ENCODE measurements around the gene PRKCE. TPM values are rescaled to one million over a fixed set of nuclear protein-coding genes. Genes with fewer than 3 reads are reported as not detected.

Gene PRKCE
- total RNA-seq, 5 donors from 2014 or later (not counting 1 experiment from before 2014, with no cell fraction given), result 16.5 to 29.8 (median 23.4) TPM

GRCh38 chr2:45786030-45786835 is 134.8 kb downstream of the PRKCE start:
- ATAC-seq (replicated peaks in 1 of 4) (no peak), DNase-seq (no peak)
- H3K9me3 Mint-ChIP-seq, result no peaks in the 10 kb centered on the region
- Histone ChIP-seq H3K27ac (ENCODE audit: low read length) (no peak overlapping the region), H3K27me3 (replicated peaks in 1 of 2; ENCODE audit: control insufficient read depth in 2 of 2, extremely low read depth in 1 of 2, insufficient read depth in 2 of 2, low read length in 1 of 2) (no peaks in the 10 kb centered on the region), H3K36me3 (ENCODE audit: control insufficient read depth in 2 of 2, extremely low read depth in 1 of 2, insufficient read depth in 1 of 2, low read length in 1 of 2) (no peaks in the 10 kb centered on the region), H3K4me3 (ENCODE audit: control insufficient read depth in 1 of 2, extremely low read depth in 1 of 2, low read length in 1 of 2) (no peak overlapping the region), H3K9me3 (no peaks in the 10 kb centered on the region), H3K4me1 (ENCODE audit: control insufficient read depth in 1 of 2, extremely low read depth in 1 of 2, insufficient read depth in 2 of 2, low read length in 2 of 2) (no peaks in the 10 kb centered on the region)
- H3K36me3 Mint-ChIP-seq, result no peaks in the 10 kb centered on the region
- H3K27me3 Mint-ChIP-seq, result no peaks in the 10 kb centered on the region
- H3K4me1 Mint-ChIP-seq, result peaks cover 0 to 5% (median 0%) of the 10 kb centered on the region in 3 donors
- no peak overlapping the region for H3K27ac Mint-ChIP-seq
- ChIA-PET CTCF (no interaction called here), POLR2A (interaction anchor here (0.6 kb wide), 2 partner anchors 13 to 85 kb away, joined by 5 to 6 read pairs; no protein-coding TSS in a partner anchor)
- H3K4me3 Mint-ChIP-seq, result no peak overlapping the region
- 80% methylated on average over 9 of the region's 10 CpGs for WGBS (ENCODE audit: insufficient coverage)

GRCh38 chr2:45786836-45787357 is 135.4 kb downstream of the PRKCE start:
- Histone ChIP-seq H3K36me3 (ENCODE audit: control insufficient read depth in 2 of 2, extremely low read depth in 1 of 2, insufficient read depth in 1 of 2, low read length in 1 of 2) (no peaks in the 10 kb centered on the region), H3K27me3 (replicated peaks in 1 of 2; ENCODE audit: control insufficient read depth in 2 of 2, extremely low read depth in 1 of 2, insufficient read depth in 2 of 2, low read length in 1 of 2) (no peaks in the 10 kb centered on the region), H3K4me3 (ENCODE audit: control insufficient read depth in 1 of 2, extremely low read depth in 1 of 2, low read length in 1 of 2) (no peak overlapping the region), H3K9me3 (no peaks in the 10 kb centered on the region), H3K4me1 (ENCODE audit: control insufficient read depth in 1 of 2, extremely low read depth in 1 of 2, insufficient read depth in 2 of 2, low read length in 2 of 2) (no peaks in the 10 kb centered on the region), H3K27ac (ENCODE audit: low read length) (no peak overlapping the region)
- POLR2A ChIA-PET, result interaction anchor here in 1 of 2 donors (0.6 kb wide), 1 partner anchor 12 kb away, joined by 6 read pairs; no protein-coding TSS in a partner anchor
- Mint-ChIP-seq H3K9me3 (no peaks in the 10 kb centered on the region), H3K4me3 (no peak overlapping the region), H3K27ac (no peak overlapping the region), H3K4me1 (peaks cover 0 to 5% (median 0%) of the 10 kb centered on the region in 3 donors), H3K27me3 (no peaks in the 10 kb centered on the region), H3K36me3 (no peaks in the 10 kb centered on the region)
- ATAC-seq (replicated peaks in 1 of 4), result no peak
- WGBS (ENCODE audit: insufficient coverage), result 75% methylated on average over 8 of the region's 10 CpGs
- CTCF ChIA-PET, result no interaction called here
- DNase-seq, result no peak

GRCh38 chr2:45788401-45788800 is 136.9 kb downstream of the PRKCE start:
- H3K4me1 Mint-ChIP-seq, result peaks cover 1 to 5% (median 3%) of the 10 kb centered on the region in 3 donors
- no peaks in the 10 kb centered on the region for H3K27me3 Mint-ChIP-seq
- CTCF ChIA-PET, result interaction anchor here in 1 of 2 donors (0.6 kb wide), 1 partner anchor 149 kb away, joined by 3 read pairs; no protein-coding TSS in a partner anchor
- no peak for ATAC-seq (replicated peaks in 1 of 4)
- no peaks in the 10 kb centered on the region for H3K4me1 ChIP-seq (ENCODE audit: control insufficient read depth in 1 of 2, extremely low read depth in 1 of 2, insufficient read depth in 2 of 2, low read length in 2 of 2)
- 100% methylated on average over 1 of the region's 3 CpGs for WGBS (ENCODE audit: insufficient coverage)
- H3K27me3 ChIP-seq (replicated peaks in 1 of 2; ENCODE audit: control insufficient read depth in 2 of 2, extremely low read depth in 1 of 2, insufficient read depth in 2 of 2, low read length in 1 of 2), result no peaks in the 10 kb centered on the region
- H3K36me3 Mint-ChIP-seq, result no peaks in the 10 kb centered on the region
- no peak overlapping the region for H3K27ac ChIP-seq (ENCODE audit: low read length)
- H3K4me3 Mint-ChIP-seq, result no peak overlapping the region
- no peaks in the 10 kb centered on the region for H3K9me3 ChIP-seq
- H3K4me3 ChIP-seq (ENCODE audit: control insufficient read depth in 1 of 2, extremely low read depth in 1 of 2, low read length in 1 of 2), result no peak overlapping the region
- no peak for DNase-seq
- H3K27ac Mint-ChIP-seq, result no peak overlapping the region
- POLR2A ChIA-PET, result no interaction called here
- H3K9me3 Mint-ChIP-seq, result no peaks in the 10 kb centered on the region
- no peaks in the 10 kb centered on the region for H3K36me3 ChIP-seq (ENCODE audit: control insufficient read depth in 2 of 2, extremely low read depth in 1 of 2, insufficient read depth in 1 of 2, low read length in 1 of 2)

- Mint-ChIP-seq H3K9me3 (no peaks in the 10 kb centered on the region), H3K4me1 (peaks cover 1 to 7% (median 5%) of the 10 kb centered on the region in 3 donors), H3K36me3 (no peaks in the 10 kb centered on the region), H3K27ac (no peak overlapping the region), H3K4me3 (no peak overlapping the region), H3K27me3 (no peaks in the 10 kb centered on the region)
- Histone ChIP-seq H3K4me3 (ENCODE audit: control insufficient read depth in 1 of 2, extremely low read depth in 1 of 2, low read length in 1 of 2) (no peak overlapping the region), H3K9me3 (no peaks in the 10 kb centered on the region), H3K27ac (ENCODE audit: low read length) (no peak overlapping the region), H3K27me3 (replicated peaks in 1 of 2; ENCODE audit: control insufficient read depth in 2 of 2, extremely low read depth in 1 of 2, insufficient read depth in 2 of 2, low read length in 1 of 2) (no peaks in the 10 kb centered on the region), H3K4me1 (ENCODE audit: control insufficient read depth in 1 of 2, extremely low read depth in 1 of 2, insufficient read depth in 2 of 2, low read length in 2 of 2) (no peaks in the 10 kb centered on the region), H3K36me3 (ENCODE audit: control insufficient read depth in 2 of 2, extremely low read depth in 1 of 2, insufficient read depth in 1 of 2, low read length in 1 of 2) (no peaks in the 10 kb centered on the region)
- ATAC-seq (replicated peaks in 1 of 4) (no peak), DNase-seq (no peak)
- ChIA-PET CTCF (interaction anchor here (1.0 to 1.3 kb wide), 2 partner anchors 10 to 171 kb away, joined by 3 to 5 read pairs; no protein-coding TSS in a partner anchor), POLR2A (interaction anchor here in 1 of 2 donors (0.6 kb wide), 1 partner anchor 137 kb away, joined by 4 read pairs; no protein-coding TSS in a partner anchor)
Measured at GRCh38 chr2:45789317-45789716, 137.8 kb downstream of the PRKCE start.

GRCh38 chr2:45789961-45790723 is 138.7 kb downstream of the PRKCE start:
- no peak overlapping the region for H3K27ac ChIP-seq (ENCODE audit: low read length)
- H3K27me3 Mint-ChIP-seq, result no peaks in the 10 kb centered on the region
- H3K27ac Mint-ChIP-seq, result no peak overlapping the region
- no peaks in the 10 kb centered on the region for H3K36me3 Mint-ChIP-seq
- H3K36me3 ChIP-seq (ENCODE audit: control insufficient read depth in 2 of 2, extremely low read depth in 1 of 2, insufficient read depth in 1 of 2, low read length in 1 of 2), result no peaks in the 10 kb centered on the region
- H3K9me3 Mint-ChIP-seq, result no peaks in the 10 kb centered on the region
- POLR2A ChIA-PET, result interaction anchor here in 1 of 2 donors (0.6 kb wide), 1 partner anchor 138 kb away, joined by 4 read pairs; no protein-coding TSS in a partner anchor
- no peaks in the 10 kb centered on the region for H3K9me3 ChIP-seq
- H3K4me3 Mint-ChIP-seq, result no peak overlapping the region
- H3K4me1 ChIP-seq (ENCODE audit: control insufficient read depth in 1 of 2, extremely low read depth in 1 of 2, insufficient read depth in 2 of 2, low read length in 2 of 2), result no peaks in the 10 kb centered on the region
- DNase-seq (no peak), ATAC-seq (replicated peaks in 1 of 4) (no peak)
- H3K27me3 ChIP-seq (replicated peaks in 1 of 2; ENCODE audit: control insufficient read depth in 2 of 2, extremely low read depth in 1 of 2, insufficient read depth in 2 of 2, low read length in 1 of 2), result peaks cover 0 to 2% of the 10 kb centered on the region in 2 experiments
- 85% methylated on average over 8 of the region's 10 CpGs for WGBS (ENCODE audit: insufficient coverage)
- CTCF ChIA-PET, result interaction anchor here (1.0 to 1.3 kb wide), 2 partner anchors 11 to 172 kb away, joined by 3 to 5 read pairs; no protein-coding TSS in a partner anchor
- H3K4me1 Mint-ChIP-seq, result peaks cover 1 to 11% (median 5%) of the 10 kb centered on the region in 3 donors
- no peak overlapping the region for H3K4me3 ChIP-seq (ENCODE audit: control insufficient read depth in 1 of 2, extremely low read depth in 1 of 2, low read length in 1 of 2)

- no peaks in the 10 kb centered on the region for H3K9me3 ChIP-seq
- H3K27me3 Mint-ChIP-seq, result no peaks in the 10 kb centered on the region
- no CpG with 5 or more reads among the region's 7 CpGs for WGBS (ENCODE audit: insufficient coverage)
Measured at GRCh38 chr2:45793305-45793962, 142.0 kb downstream of the PRKCE start.

More at GRCh38 chr2:45793305-45793962, 142.0 kb downstream of the PRKCE start:
- Histone ChIP-seq H3K4me3 (ENCODE audit: control insufficient read depth in 1 of 2, extremely low read depth in 1 of 2, low read length in 1 of 2) (no peak overlapping the region), H3K4me1 (ENCODE audit: control insufficient read depth in 1 of 2, extremely low read depth in 1 of 2, insufficient read depth in 2 of 2, low read length in 2 of 2) (no peaks in the 10 kb centered on the region), H3K36me3 (ENCODE audit: control insufficient read depth in 2 of 2, extremely low read depth in 1 of 2, insufficient read depth in 1 of 2, low read length in 1 of 2) (no peaks in the 10 kb centered on the region), H3K27ac (ENCODE audit: low read length) (no peak overlapping the region), H3K27me3 (replicated peaks in 1 of 2; ENCODE audit: control insufficient read depth in 2 of 2, extremely low read depth in 1 of 2, insufficient read depth in 2 of 2, low read length in 1 of 2) (peaks cover 0 to 7% of the 10 kb centered on the region in 2 experiments)
- H3K27ac Mint-ChIP-seq, result no peak overlapping the region
- H3K4me3 Mint-ChIP-seq, result no peak overlapping the region
- H3K36me3 Mint-ChIP-seq, result peaks cover 4% of the 10 kb centered on the region
- DNase-seq, result no peak
- no peaks in the 10 kb centered on the region for H3K9me3 Mint-ChIP-seq
- CTCF ChIA-PET, result interaction anchor here in 1 of 2 donors (0.9 kb wide), 1 partner anchor 15 kb away, joined by 4 read pairs; no protein-coding TSS in a partner anchor
- POLR2A ChIA-PET, result no interaction called here
- peaks cover 1 to 11% (median 2%) of the 10 kb centered on the region in 3 donors for H3K4me1 Mint-ChIP-seq
- ATAC-seq (replicated peaks in 1 of 4), result no peak
